ENCODE data around the gene MAP2K4.

Gene MAP2K4

GRCh38 chr17:11997972-11998233 is 22.8 kb upstream of the MAP2K4 start (continued):
- TF ChIP-seq, protein P1, sequence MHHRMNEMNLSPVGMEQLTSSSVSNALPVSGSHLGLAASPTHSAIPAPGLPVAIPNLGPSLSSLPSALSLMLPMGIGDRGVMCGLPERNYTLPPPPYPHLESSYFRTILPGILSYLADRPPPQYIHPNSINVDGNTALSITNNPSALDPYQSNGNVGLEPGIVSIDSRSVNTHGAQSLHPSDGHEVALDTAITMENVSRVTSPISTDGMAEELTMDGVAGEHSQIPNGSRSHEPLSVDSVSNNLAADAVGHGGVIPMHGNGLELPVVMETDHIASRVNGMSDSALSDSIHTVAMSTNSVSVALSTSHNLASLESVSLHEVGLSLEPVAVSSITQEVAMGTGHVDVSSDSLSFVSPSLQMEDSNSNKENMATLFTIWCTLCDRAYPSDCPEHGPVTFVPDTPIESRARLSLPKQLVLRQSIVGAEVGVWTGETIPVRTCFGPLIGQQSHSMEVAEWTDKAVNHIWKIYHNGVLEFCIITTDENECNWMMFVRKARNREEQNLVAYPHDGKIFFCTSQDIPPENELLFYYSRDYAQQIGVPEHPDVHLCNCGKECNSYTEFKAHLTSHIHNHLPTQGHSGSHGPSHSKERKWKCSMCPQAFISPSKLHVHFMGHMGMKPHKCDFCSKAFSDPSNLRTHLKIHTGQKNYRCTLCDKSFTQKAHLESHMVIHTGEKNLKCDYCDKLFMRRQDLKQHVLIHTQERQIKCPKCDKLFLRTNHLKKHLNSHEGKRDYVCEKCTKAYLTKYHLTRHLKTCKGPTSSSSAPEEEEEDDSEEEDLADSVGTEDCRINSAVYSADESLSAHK (tag by site-specific recombination; IDR thresholded peaks at IDR 0.05), result peak; percentile 43; the same call in 1 of the 2 replicates
- no peak for TF ChIP-seq OSR2 (tag by site-specific recombination; IDR thresholded peaks at IDR 0.05)
- TF ChIP-seq ZNF174 (tag by site-specific recombination; IDR thresholded peaks at IDR 0.05), result no peak
- no peak for TF ChIP-seq ZNF155 (tag by site-specific recombination; IDR thresholded peaks at IDR 0.05)
- no peak for TF ChIP-seq PRDM1 (tag by site-specific recombination; IDR thresholded peaks at IDR 0.05)
- peak; percentile 3; the same call in 1 of the 2 replicates for TF ChIP-seq ZNF280D (tag by site-specific recombination; IDR thresholded peaks at IDR 0.05)
- TF ChIP-seq REST (tag by site-specific recombination; IDR thresholded peaks at IDR 0.05), result no peak
- TF ChIP-seq ZNF366 (tag by site-specific recombination; conservative IDR thresholded peaks at IDR 0.05), result no peak; the same call in 1 of the 2 replicates
- 0 out of 2 replicates have a peak, but pooled peaks have one; percentile 6 for TF ChIP-seq ZNF692 (tag by site-specific recombination; IDR thresholded peaks at IDR 0.05)
- TF ChIP-seq MEIS1 (CRISPR knock-in tag; IDR thresholded peaks at IDR 0.05; ENCODE audit: borderline replicate concordance), result no peak
- no peak for TF ChIP-seq ZIC2 (tag by site-specific recombination; IDR thresholded peaks at IDR 0.05)
- no peak for TF ChIP-seq ZNF664 (tag by site-specific recombination; IDR thresholded peaks at IDR 0.05)
- no peak for TF ChIP-seq ZNF184 (tag by site-specific recombination; IDR thresholded peaks at IDR 0.05)
- TF ChIP-seq SETDB1 (IDR thresholded peaks at IDR 0.05; ENCODE audit: insufficient read length, low read length), result no peak
- no peak for TF ChIP-seq ZBTB48 (tag by site-specific recombination; IDR thresholded peaks at IDR 0.05)
- TF ChIP-seq IKZF3 (tag by site-specific recombination; IDR thresholded peaks at IDR 0.05), result no peak
- TF ChIP-seq ZNF792 (tag by site-specific recombination; IDR thresholded peaks at IDR 0.05), result 0 out of 2 replicates have a peak, but pooled peaks have one; percentile 1
- TF ChIP-seq ZNF221 (tag by site-specific recombination; IDR thresholded peaks at IDR 0.05; ENCODE audit: borderline replicate concordance), result no peak
- TF ChIP-seq ZNF571 (tag by site-specific recombination; IDR thresholded peaks at IDR 0.05), result no peak
- TF ChIP-seq, protein P2, sequence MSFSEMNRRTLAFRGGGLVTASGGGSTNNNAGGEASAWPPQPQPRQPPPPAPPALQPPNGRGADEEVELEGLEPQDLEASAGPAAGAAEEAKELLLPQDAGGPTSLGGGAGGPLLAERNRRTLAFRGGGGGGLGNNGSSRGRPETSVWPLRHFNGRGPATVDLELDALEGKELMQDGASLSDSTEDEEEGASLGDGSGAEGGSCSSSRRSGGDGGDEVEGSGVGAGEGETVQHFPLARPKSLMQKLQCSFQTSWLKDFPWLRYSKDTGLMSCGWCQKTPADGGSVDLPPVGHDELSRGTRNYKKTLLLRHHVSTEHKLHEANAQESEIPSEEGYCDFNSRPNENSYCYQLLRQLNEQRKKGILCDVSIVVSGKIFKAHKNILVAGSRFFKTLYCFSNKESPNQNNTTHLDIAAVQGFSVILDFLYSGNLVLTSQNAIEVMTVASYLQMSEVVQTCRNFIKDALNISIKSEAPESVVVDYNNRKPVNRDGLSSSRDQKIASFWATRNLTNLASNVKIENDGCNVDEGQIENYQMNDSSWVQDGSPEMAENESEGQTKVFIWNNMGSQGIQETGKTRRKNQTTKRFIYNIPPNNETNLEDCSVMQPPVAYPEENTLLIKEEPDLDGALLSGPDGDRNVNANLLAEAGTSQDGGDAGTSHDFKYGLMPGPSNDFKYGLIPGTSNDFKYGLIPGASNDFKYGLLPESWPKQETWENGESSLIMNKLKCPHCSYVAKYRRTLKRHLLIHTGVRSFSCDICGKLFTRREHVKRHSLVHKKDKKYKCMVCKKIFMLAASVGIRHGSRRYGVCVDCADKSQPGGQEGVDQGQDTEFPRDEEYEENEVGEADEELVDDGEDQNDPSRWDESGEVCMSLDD (tag by site-specific recombination; IDR thresholded peaks at IDR 0.05), result 0 out of 2 replicates have a peak, but pooled peaks have one; percentile 1
- TF ChIP-seq, protein P3, sequence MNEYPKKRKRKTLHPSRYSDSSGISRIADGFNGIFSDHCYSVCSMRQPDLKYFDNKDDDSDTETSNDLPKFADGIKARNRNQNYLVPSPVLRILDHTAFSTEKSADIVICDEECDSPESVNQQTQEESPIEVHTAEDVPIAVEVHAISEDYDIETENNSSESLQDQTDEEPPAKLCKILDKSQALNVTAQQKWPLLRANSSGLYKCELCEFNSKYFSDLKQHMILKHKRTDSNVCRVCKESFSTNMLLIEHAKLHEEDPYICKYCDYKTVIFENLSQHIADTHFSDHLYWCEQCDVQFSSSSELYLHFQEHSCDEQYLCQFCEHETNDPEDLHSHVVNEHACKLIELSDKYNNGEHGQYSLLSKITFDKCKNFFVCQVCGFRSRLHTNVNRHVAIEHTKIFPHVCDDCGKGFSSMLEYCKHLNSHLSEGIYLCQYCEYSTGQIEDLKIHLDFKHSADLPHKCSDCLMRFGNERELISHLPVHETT (tag by site-specific recombination; IDR thresholded peaks at IDR 0.05), result peak; percentile 3; the same call in 1 of the 2 replicates
- no peak for TF ChIP-seq WT1 (tag by site-specific recombination; IDR thresholded peaks at IDR 0.05)
- TF ChIP-seq, protein P4, sequence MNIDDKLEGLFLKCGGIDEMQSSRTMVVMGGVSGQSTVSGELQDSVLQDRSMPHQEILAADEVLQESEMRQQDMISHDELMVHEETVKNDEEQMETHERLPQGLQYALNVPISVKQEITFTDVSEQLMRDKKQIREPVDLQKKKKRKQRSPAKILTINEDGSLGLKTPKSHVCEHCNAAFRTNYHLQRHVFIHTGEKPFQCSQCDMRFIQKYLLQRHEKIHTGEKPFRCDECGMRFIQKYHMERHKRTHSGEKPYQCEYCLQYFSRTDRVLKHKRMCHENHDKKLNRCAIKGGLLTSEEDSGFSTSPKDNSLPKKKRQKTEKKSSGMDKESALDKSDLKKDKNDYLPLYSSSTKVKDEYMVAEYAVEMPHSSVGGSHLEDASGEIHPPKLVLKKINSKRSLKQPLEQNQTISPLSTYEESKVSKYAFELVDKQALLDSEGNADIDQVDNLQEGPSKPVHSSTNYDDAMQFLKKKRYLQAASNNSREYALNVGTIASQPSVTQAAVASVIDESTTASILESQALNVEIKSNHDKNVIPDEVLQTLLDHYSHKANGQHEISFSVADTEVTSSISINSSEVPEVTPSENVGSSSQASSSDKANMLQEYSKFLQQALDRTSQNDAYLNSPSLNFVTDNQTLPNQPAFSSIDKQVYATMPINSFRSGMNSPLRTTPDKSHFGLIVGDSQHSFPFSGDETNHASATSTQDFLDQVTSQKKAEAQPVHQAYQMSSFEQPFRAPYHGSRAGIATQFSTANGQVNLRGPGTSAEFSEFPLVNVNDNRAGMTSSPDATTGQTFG (tag by site-specific recombination; IDR thresholded peaks at IDR 0.05; ENCODE audit: borderline replicate concordance), result no peak
- no peak for TF ChIP-seq ZNF785 (tag by site-specific recombination; IDR thresholded peaks at IDR 0.05)
